ENCODE data around the gene ABCD1.

The ABCD1 gene

DNA sequence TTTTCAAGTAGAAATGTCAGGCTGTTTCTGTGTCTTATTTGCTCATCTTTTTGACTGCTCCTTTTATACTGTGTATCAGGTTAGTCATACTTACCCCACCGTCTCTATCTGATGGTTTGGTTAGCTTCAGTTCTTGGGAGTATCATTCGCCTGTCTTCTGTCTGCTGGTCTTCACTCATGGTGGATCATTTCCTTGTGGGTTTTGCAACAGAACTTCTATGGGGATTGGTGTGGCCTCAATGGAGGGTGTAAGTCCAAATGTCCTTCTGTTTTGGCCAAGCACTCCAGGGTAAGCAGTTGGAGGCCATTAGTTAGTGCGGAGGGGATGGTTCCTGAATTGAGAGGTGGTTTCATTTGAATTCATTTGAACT lies 7.2 kb downstream of the ABCD1 start:
- H4K20me1 ChIP-seq = peaks cover 22% of the 10 kb centered on the region
- no peak overlapping the region for H3K4me3 ChIP-seq
- peaks cover 61% of the 10 kb centered on the region for H3K9me3 ChIP-seq
- no peak overlapping the region for H3K4me2 ChIP-seq
- peaks cover 64% of the 10 kb centered on the region for H3K36me3 ChIP-seq
- no peak overlapping the region for H3K9ac ChIP-seq
- TF ChIP-seq Cebpa-rat (IDR thresholded peaks at IDR 0.05) = no peak
- no peak overlapping the region for H3K27ac ChIP-seq
- H3K4me1 ChIP-seq = peaks cover 53% of the 10 kb centered on the region
- H3K27me3 ChIP-seq = peaks cover 24% of the 10 kb centered on the region

DNA sequence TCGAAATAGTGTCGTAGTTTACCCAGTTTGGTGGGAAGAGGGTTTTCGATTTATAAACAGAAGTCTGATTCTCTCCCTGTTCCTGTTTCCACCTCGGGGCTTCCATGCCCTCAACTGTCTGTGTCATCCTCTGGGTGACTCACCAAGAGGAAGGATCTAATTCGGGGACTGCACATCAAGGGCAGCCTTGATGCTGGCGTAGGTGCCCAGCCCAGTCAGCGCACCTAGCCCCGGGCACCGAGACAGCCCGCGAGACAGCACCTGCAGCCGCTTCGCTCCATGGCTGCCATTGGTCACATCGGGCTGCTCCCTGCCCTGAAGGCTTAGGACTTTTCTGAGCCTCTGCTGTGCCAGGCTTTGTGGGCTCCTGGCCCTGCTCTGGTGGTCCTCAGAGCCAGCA lies 7.7 kb downstream of the ABCD1 start:
- peaks cover 53% of the 10 kb centered on the region for H3K4me1 ChIP-seq
- H3K27me3 ChIP-seq = peaks cover 20% of the 10 kb centered on the region
- no peak overlapping the region for H3K4me3 ChIP-seq
- no peak overlapping the region for H3K9ac ChIP-seq
- H3K36me3 ChIP-seq = peaks cover 70% of the 10 kb centered on the region
- H3K4me2 ChIP-seq = no peak overlapping the region
- no peak overlapping the region for H3K27ac ChIP-seq
- H4K20me1 ChIP-seq = peaks cover 26% of the 10 kb centered on the region
- peaks cover 58% of the 10 kb centered on the region for H3K9me3 ChIP-seq
- TF ChIP-seq Cebpa-rat (IDR thresholded peaks at IDR 0.05) = no peak

GRCh38 chrX:153733651-153734240 lies 9.1 kb downstream of the ABCD1 start:
- peaks cover 27% of the 10 kb centered on the region for H4K20me1 ChIP-seq
- H3K9me3 ChIP-seq = peaks cover 57% of the 10 kb centered on the region
- peaks cover 72% of the 10 kb centered on the region for H3K36me3 ChIP-seq
- no peak for TF ChIP-seq Cebpa-rat (IDR thresholded peaks at IDR 0.05)
- no peak overlapping the region for H3K4me2 ChIP-seq
- peaks cover 20% of the 10 kb centered on the region for H3K27me3 ChIP-seq
- no peak overlapping the region for H3K9ac ChIP-seq
- no peak overlapping the region for H3K4me3 ChIP-seq
- H3K27ac ChIP-seq = no peak overlapping the region
- peaks cover 49% of the 10 kb centered on the region for H3K4me1 ChIP-seq

DNA sequence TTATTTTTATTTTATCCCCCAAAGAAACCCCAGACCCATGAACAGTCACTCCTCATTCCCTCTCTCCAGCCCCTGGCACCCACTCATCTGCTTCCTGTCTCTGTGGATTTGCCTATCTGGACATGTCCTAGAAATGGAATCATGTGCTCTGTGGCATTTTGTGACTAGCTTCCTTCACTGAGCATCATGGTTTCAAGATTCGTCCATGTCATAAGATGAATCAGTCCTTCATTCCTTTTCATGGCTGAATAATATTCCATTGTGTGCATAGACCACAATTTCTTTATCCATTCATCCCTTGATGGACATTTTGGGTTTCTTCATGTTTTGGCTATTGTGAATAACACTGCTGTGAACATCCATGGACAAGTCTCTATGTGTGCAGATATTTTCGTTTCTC lies 10.2 kb downstream of the ABCD1 start:
- Histone ChIP-seq H3K9ac (no peak overlapping the region), H3K27ac (no peak overlapping the region), H3K9me3 (peaks cover 49% of the 10 kb centered on the region), H3K4me3 (no peak overlapping the region), H3K27me3 (peaks cover 22% of the 10 kb centered on the region), H4K20me1 (peaks cover 24% of the 10 kb centered on the region), H3K4me1 (peaks cover 54% of the 10 kb centered on the region), H3K4me2 (peak overlapping the region; percentile 71), H3K36me3 (peaks cover 69% of the 10 kb centered on the region)
- TF ChIP-seq Cebpa-rat (IDR thresholded peaks at IDR 0.05) = no peak

DNA sequence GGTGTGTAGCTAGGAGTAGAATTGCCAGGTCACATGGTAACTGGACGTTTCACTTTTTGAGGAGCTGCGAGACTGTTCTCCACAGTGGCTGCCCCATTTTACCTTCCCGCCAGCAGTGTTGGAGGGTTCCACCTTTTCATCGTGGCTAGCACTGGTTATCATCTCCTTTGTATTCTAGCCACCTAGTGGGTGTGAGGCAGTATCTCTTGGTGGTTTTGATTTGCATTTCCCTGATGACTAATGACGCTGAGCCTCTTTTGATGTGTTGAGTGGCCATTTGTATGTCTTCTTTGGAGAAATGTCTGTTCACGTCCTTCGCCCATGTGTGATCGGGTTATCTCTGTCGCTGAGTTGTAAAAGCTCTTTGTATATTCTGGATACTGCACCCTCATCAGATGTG lies 10.6 kb downstream of the ABCD1 start:
- H3K27me3 ChIP-seq = peaks cover 23% of the 10 kb centered on the region
- no peak overlapping the region for H3K27ac ChIP-seq
- H4K20me1 ChIP-seq = peaks cover 27% of the 10 kb centered on the region
- H3K9me3 ChIP-seq = peaks cover 45% of the 10 kb centered on the region
- H3K4me2 ChIP-seq = peak overlapping the region; percentile 71
- peaks cover 58% of the 10 kb centered on the region for H3K4me1 ChIP-seq
- peaks cover 65% of the 10 kb centered on the region for H3K36me3 ChIP-seq
- no peak overlapping the region for H3K4me3 ChIP-seq
- TF ChIP-seq Cebpa-rat (IDR thresholded peaks at IDR 0.05) = no peak
- H3K9ac ChIP-seq = no peak overlapping the region

- peak overlapping the region; percentile 71 for H3K4me2 ChIP-seq
- no peak overlapping the region for H3K27ac ChIP-seq
- H3K4me1 ChIP-seq = peaks cover 68% of the 10 kb centered on the region
- peaks cover 27% of the 10 kb centered on the region for H3K27me3 ChIP-seq
- H3K4me3 ChIP-seq = no peak overlapping the region
- peaks cover 35% of the 10 kb centered on the region for H3K9me3 ChIP-seq
- TF ChIP-seq Cebpa-rat (IDR thresholded peaks at IDR 0.05) = no peak
- H4K20me1 ChIP-seq = peaks cover 30% of the 10 kb centered on the region
- H3K9ac ChIP-seq = no peak overlapping the region
- H3K36me3 ChIP-seq = peaks cover 56% of the 10 kb centered on the region
Observed at GRCh38 chrX:153736071-153736820, 11.6 kb downstream of the ABCD1 start.

DNA sequence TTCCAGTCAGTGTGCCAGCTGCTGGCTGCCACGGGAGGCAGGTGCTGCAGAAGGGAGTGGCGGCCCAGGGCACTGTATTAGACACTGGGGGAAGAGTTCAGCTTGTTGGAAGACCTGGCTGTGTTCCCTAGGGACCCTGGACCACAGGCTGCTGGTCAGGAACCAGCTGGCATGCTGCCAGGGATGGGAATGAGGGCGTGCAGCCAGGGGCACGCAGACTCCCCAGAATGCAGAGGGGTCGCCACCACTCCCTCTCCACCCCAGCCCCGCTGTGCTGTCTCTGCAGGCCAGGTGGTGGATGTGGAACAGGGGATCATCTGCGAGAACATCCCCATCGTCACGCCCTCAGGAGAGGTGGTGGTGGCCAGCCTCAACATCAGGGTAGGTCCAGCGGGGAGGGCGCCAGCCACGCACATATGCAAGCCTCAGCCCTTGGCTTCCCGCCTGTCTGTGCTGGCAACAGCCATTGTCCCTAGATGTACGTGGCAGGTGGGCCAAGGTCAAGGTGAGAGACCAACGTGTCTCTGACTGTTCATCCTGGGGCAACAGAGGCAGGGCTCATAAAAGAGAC lies 12.3 kb downstream of the ABCD1 start:
- TF ChIP-seq Cebpa-rat (IDR thresholded peaks at IDR 0.05) = no peak
- H3K4me2 ChIP-seq = peak overlapping the region; percentile 71
- H4K20me1 ChIP-seq = peaks cover 30% of the 10 kb centered on the region
- peaks cover 32% of the 10 kb centered on the region for H3K27me3 ChIP-seq
- H3K27ac ChIP-seq = no peak overlapping the region
- H3K9ac ChIP-seq = no peak overlapping the region
- peaks cover 75% of the 10 kb centered on the region for H3K4me1 ChIP-seq
- H3K36me3 ChIP-seq = peaks cover 48% of the 10 kb centered on the region
- H3K9me3 ChIP-seq = peaks cover 28% of the 10 kb centered on the region
- no peak overlapping the region for H3K4me3 ChIP-seq

DNA sequence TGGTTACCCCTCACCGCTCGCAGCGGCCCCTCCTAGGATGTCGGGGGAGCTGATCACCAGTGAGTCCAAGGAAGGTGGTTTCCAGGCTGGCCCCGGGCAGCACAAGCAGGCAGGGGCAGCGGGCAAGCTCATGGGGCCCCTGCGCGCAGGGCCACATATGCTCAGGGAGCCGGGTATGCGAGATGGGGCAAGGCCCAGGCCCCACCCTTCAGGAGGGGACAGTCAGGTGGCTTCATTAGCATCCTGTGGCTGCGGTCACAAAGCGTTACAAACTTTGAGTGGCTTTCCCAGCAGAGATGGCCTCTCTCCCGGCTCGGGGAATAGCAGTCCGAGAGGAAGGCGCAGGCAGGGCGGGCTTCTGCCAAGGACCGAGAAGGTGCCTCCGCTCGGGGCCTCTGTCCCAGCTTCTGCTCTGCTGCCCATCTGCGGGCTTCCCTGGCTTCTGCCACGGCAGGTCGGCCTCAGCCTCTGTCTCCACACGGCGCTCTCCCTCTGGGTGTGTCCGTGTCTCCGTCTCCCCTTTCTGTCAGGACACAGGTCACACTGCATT lies 13.5 kb downstream of the ABCD1 start:
- no peak overlapping the region for H3K27ac ChIP-seq
- peaks cover 30% of the 10 kb centered on the region for H4K20me1 ChIP-seq
- H3K36me3 ChIP-seq = peaks cover 38% of the 10 kb centered on the region
- H3K27me3 ChIP-seq = peaks cover 28% of the 10 kb centered on the region
- H3K9ac ChIP-seq = no peak overlapping the region
- H3K9me3 ChIP-seq = peaks cover 17% of the 10 kb centered on the region; the same call in 1 of the 2 replicates
- H3K4me3 ChIP-seq = no peak overlapping the region
- peaks cover 87% of the 10 kb centered on the region for H3K4me1 ChIP-seq
- no peak overlapping the region for H3K4me2 ChIP-seq
- no peak for TF ChIP-seq Cebpa-rat (IDR thresholded peaks at IDR 0.05)

GRCh38 chrX:153739754-153740486 lies 15.3 kb downstream of the ABCD1 start:
- TF ChIP-seq Cebpa-rat (IDR thresholded peaks at IDR 0.05) = no peak
- H3K27ac ChIP-seq = 0 out of 2 replicates have a peak overlapping the region, but pooled peaks have one; percentile 18
- peak overlapping the region; percentile 73 for H3K4me2 ChIP-seq
- no peak overlapping the region for H3K9ac ChIP-seq
- H3K4me1 ChIP-seq = peaks cover 93% of the 10 kb centered on the region
- H3K36me3 ChIP-seq = peaks cover 25% of the 10 kb centered on the region
- peaks cover 28% of the 10 kb centered on the region for H3K27me3 ChIP-seq
- peaks cover 30% of the 10 kb centered on the region for H4K20me1 ChIP-seq
- peaks cover 3% of the 10 kb centered on the region; the same call in 1 of the 2 replicates for H3K9me3 ChIP-seq
- H3K4me3 ChIP-seq = no peak overlapping the region

All from BLaER1 (cell line).